ENCODE data around the gene C13orf42. TPM values are rescaled to one million over a fixed set of nuclear protein-coding genes. Genes with fewer than 3 reads are reported as not detected.

The C13orf42 gene
- not detected for polyA plus RNA-seq (2013, experiment 1 of 2)
- polyA plus RNA-seq (2013, experiment 2 of 2): not detected

DNA sequence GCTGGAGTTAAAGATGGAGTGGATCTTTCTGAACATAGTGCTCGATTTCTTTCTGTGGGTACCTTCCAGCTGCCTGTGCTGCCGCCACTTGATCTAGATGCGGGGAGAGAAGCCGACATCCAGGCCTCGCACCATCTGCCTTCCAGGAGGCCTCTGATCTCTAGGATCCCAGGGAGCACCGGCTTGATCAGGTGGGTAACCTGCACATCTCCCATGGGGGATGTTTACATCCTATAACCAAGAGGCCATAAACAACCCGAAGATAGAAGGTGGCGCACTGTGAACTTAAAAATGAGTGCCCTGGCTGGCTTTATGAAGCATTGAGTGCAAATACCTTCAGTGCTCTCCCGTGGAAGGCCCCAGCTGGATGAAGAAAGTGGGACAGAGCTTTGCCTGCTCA is at the start of gene C13orf42:
Gene C13orf42 (minus strand): TSS at position 101 of the 400 bp plus-strand sequence. CDS start 65 bp downstream, at position 36.
- Histone ChIP-seq H3K36me3 (ENCODE audit: control insufficient read depth, insufficient read depth, low read length) (no peaks in the 10 kb centered on the region), H3K4me1 (ENCODE audit: control insufficient read depth, insufficient read depth, low read length, poor library complexity, severe bottlenecking) (no peaks in the 10 kb centered on the region), H3K4me3 (ENCODE audit: extremely low read depth, insufficient read depth, low read length, poor library complexity, severe bottlenecking) (no peak within 1 kb of the TSS), H3K9me3 (ENCODE audit: control insufficient read depth, low read length) (no peaks in the 10 kb centered on the region), H3K27ac (ENCODE audit: low read depth, low read length, severe bottlenecking) (no peak within 1 kb of the TSS)
- 92 to 97% methylated on average over 8 to 9 of the region's 9 CpGs for WGBS, 2 experiments (ENCODE audit: insufficient coverage in 2 of 2)

DNA sequence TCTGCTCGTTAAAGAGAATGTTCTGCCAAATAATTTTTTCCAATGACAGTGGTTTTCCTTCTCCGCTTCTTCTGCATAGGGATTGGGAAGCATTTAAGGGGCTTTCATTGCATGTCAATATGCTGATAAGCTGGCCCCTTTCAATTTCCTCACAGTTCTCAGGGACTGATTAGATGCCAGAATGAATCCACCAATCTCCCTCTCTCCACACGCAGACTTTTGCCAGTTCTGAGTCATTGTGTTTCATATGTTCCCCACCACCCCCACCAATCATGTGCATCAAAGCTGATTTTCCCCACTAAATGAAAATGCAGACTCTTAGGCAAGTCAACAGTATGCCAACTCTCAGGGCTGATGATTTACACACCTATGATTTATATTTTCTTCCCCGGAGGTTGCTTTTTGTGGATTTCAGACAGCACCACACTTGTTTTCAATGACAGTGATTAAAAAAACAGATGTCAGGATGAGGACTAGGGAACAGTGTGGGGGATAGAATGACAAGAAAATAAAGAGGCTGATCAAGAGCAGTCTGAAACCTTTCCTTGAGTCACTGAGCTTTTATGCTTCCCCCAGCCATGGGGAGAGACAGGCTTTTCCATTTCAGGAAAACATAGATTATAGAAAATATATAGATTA is 47.9 kb upstream of the C13orf42 start:
- 55 to 63% methylated on average over 3 of the region's 4 CpGs for WGBS, 2 experiments (ENCODE audit: insufficient coverage in 2 of 2)
- H3K27ac ChIP-seq (ENCODE audit: low read depth, low read length, severe bottlenecking): no peak overlapping the region
- H3K36me3 ChIP-seq (ENCODE audit: control insufficient read depth, insufficient read depth, low read length): no peaks in the 10 kb centered on the region

DNA sequence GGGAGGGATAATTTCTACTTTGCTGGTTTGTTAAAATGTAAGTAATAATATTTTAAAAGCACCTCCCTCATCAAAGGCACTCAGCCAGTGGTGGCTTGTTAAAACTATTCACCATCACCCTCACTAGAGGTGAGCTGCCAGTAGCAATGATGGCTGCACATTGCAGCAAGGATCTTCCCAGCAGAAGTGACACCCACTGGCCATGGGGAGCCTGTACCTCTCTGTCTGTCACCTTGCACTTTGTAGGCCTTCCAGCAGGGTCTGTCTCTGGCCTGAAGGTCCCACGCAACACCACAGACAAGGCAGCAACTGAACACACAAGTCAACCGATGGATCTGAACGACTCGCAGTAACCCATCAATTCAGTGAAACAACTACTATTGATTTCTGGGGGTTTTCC is 47.3 kb upstream of the C13orf42 start:
- no peaks in the 10 kb centered on the region for H3K36me3 ChIP-seq (ENCODE audit: control insufficient read depth, insufficient read depth, low read length)
- H3K9me3 ChIP-seq (ENCODE audit: control insufficient read depth, low read length): no peaks in the 10 kb centered on the region
- H3K27ac ChIP-seq (ENCODE audit: low read depth, low read length, severe bottlenecking): no peak overlapping the region
- H3K4me3 ChIP-seq (ENCODE audit: extremely low read depth, insufficient read depth, low read length, poor library complexity, severe bottlenecking): no peak overlapping the region
- no CpG with 5 or more reads among the region's 4 CpGs for whole genome bisulfite sequencing, 2 experiments (ENCODE audit: insufficient coverage in 2 of 2)
- H3K4me1 ChIP-seq (ENCODE audit: control insufficient read depth, insufficient read depth, low read length, poor library complexity, severe bottlenecking): peaks cover 6% of the 10 kb centered on the region

More for the DNA sequence above, 47.9 kb upstream of the C13orf42 start:
- H3K4me3 ChIP-seq (ENCODE audit: extremely low read depth, insufficient read depth, low read length, poor library complexity, severe bottlenecking): no peak overlapping the region
- H3K9me3 ChIP-seq (ENCODE audit: control insufficient read depth, low read length): no peaks in the 10 kb centered on the region
- peaks cover 8% of the 10 kb centered on the region for H3K4me1 ChIP-seq (ENCODE audit: control insufficient read depth, insufficient read depth, low read length, poor library complexity, severe bottlenecking)

DNA sequence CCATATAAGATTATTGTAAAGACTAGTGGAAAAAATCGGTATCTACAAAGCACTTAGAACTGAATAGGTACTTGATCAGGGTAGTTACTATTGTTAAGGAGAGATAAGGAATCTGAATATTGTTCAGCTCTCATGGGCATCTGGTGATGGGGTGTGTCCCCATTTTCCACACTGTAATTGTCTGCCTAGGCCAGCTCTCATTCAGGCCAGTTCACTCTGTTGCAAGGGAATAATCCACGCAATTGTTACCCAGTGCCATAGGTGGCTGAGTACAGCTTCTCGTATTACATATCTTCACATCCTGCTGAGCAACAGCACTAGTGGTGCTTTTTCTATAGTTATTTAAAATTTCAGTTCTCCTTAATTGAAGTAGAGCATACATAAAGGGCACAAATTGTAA is 45.6 kb upstream of the C13orf42 start:
- H3K36me3 ChIP-seq (ENCODE audit: control insufficient read depth, insufficient read depth, low read length): no peaks in the 10 kb centered on the region
- no peaks in the 10 kb centered on the region for H3K9me3 ChIP-seq (ENCODE audit: control insufficient read depth, low read length)
- WGBS, 2 experiments (ENCODE audit: insufficient coverage in 2 of 2): 72 to 100% methylated on average over 1 to 2 of the region's 3 CpGs
- H3K27ac ChIP-seq (ENCODE audit: low read depth, low read length, severe bottlenecking): no peak overlapping the region
- H3K4me3 ChIP-seq (ENCODE audit: extremely low read depth, insufficient read depth, low read length, poor library complexity, severe bottlenecking): no peak overlapping the region
- peaks cover 2% of the 10 kb centered on the region for H3K4me1 ChIP-seq (ENCODE audit: control insufficient read depth, insufficient read depth, low read length, poor library complexity, severe bottlenecking)

DNA sequence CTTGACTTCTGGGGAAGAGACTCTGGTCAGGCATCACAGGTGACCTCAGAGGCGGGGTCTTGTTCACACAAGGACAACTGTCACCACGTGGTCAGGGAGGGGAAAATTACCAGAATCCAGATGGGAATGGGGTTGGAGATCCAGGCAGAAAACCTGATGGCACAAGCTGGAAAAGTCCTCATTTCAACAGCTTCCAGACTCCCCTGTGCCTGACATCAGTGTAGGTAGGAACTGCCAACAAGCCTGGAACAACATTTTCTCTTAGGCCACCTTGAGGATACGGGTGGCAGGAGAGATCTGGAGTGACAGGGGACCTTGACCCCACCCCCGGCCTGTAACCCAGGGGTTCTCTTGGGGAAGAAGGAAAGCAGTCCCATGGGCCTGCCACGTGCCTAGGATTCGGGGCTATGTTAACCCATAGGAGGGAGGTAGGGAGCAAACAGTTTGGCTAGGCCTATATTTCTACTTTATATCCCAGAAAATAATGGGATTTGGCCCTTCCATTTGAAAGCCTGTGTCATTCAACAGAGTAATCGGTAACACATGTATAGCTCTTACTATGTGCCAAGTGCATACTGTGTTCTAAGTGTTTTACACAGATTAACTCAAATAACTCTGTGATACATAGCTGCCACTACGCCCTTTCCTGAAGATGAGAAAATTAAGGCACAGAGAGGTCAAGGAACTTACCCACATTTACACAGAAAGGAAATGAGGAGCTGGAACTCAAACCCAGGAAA is 44.9 kb upstream of the C13orf42 start:
- peaks cover 2% of the 10 kb centered on the region for H3K4me1 ChIP-seq (ENCODE audit: control insufficient read depth, insufficient read depth, low read length, poor library complexity, severe bottlenecking)
- no peaks in the 10 kb centered on the region for H3K9me3 ChIP-seq (ENCODE audit: control insufficient read depth, low read length)
- no peaks in the 10 kb centered on the region for H3K36me3 ChIP-seq (ENCODE audit: control insufficient read depth, insufficient read depth, low read length)
- 80 to 96% methylated on average over 2 to 3 of the region's 8 CpGs for WGBS, 2 experiments (ENCODE audit: insufficient coverage in 2 of 2)
- H3K27ac ChIP-seq (ENCODE audit: low read depth, low read length, severe bottlenecking): no peak overlapping the region
- H3K4me3 ChIP-seq (ENCODE audit: extremely low read depth, insufficient read depth, low read length, poor library complexity, severe bottlenecking): no peak overlapping the region

DNA sequence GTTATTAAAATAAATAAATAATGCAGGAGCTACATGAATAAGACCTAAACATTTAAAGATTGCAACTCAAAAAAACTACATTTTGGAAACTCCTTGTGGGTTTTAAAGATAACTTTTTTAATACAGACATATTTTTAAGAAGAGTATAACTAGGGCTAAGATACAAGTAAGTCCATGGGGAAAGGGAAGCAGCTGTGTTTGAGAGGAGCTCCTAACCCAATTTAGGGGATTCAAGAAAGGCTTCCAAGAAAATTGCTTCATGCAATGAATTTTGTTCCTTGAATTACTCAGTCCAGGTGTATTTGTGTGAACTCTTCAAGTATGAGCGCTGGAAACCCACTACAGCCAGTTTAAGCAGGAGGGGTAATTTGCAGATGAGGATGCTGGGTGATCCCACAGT is 44.1 kb upstream of the C13orf42 start:
- H3K4me3 ChIP-seq (ENCODE audit: extremely low read depth, insufficient read depth, low read length, poor library complexity, severe bottlenecking): no peak overlapping the region
- no peaks in the 10 kb centered on the region for H3K36me3 ChIP-seq (ENCODE audit: control insufficient read depth, insufficient read depth, low read length)
- no peaks in the 10 kb centered on the region for H3K9me3 ChIP-seq (ENCODE audit: control insufficient read depth, low read length)
- WGBS, 2 experiments (ENCODE audit: insufficient coverage in 2 of 2): 100% methylated on average over 1 of the region's 1 CpG
- H3K27ac ChIP-seq (ENCODE audit: low read depth, low read length, severe bottlenecking): no peak overlapping the region
- peaks cover 2% of the 10 kb centered on the region for H3K4me1 ChIP-seq (ENCODE audit: control insufficient read depth, insufficient read depth, low read length, poor library complexity, severe bottlenecking)

DNA sequence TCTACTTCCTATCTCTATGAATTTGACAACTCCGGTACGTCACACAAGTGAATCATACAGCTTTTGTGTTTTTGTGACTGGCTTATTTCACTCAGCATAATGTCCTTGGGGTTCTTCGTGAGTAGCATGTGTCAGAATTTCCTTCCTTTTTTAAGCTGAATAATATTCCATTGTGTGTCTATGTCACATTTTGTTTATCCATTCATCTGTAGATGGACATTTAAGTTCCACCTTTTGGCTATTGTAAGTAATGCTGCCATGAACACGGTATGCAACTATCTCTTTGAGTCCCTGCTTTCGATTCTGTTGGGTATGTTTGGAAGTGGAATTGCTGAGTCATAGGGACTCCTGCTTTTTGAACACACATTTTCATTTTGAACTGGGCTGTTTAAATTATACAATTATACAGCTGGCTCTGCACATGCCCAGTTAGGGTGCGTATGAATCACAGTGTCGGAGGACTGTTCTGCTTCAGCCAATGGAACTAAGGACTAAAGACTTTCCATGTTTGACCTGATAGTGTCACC is 43.0 kb upstream of the C13orf42 start:
- 88 to 91% methylated on average over 4 of the region's 7 CpGs for WGBS, 2 experiments (ENCODE audit: insufficient coverage in 2 of 2)
- Histone ChIP-seq H3K27ac (ENCODE audit: low read depth, low read length, severe bottlenecking) (no peak overlapping the region), H3K36me3 (ENCODE audit: control insufficient read depth, insufficient read depth, low read length) (no peaks in the 10 kb centered on the region), H3K9me3 (ENCODE audit: control insufficient read depth, low read length) (no peaks in the 10 kb centered on the region), H3K4me3 (ENCODE audit: extremely low read depth, insufficient read depth, low read length, poor library complexity, severe bottlenecking) (no peak overlapping the region), H3K4me1 (ENCODE audit: control insufficient read depth, insufficient read depth, low read length, poor library complexity, severe bottlenecking) (peaks cover 2% of the 10 kb centered on the region)

DNA sequence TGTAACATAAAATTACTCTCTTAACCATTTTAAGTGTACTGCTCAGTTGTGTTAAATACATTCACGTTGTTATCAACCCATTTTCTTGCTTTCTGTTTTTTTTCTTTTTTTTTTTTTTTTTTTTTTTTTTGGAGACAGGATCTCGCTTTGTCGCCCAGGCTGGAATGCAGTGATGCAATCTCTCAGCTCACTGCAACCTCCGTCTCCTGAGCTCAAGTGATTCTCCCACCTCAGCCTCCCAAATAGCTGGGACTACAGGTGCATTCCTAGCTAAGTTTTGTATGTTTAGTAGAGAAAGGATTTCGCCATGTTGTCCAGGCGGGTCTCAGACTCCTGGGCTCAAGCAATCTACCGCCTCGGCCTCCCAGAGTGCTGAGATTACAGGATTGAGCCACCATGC is 42.5 kb upstream of the C13orf42 start:
- no peaks in the 10 kb centered on the region for H3K36me3 ChIP-seq (ENCODE audit: control insufficient read depth, insufficient read depth, low read length)
- H3K4me1 ChIP-seq (ENCODE audit: control insufficient read depth, insufficient read depth, low read length, poor library complexity, severe bottlenecking): peaks cover 5% of the 10 kb centered on the region
- no peak overlapping the region for H3K4me3 ChIP-seq (ENCODE audit: extremely low read depth, insufficient read depth, low read length, poor library complexity, severe bottlenecking)
- no peaks in the 10 kb centered on the region for H3K9me3 ChIP-seq (ENCODE audit: control insufficient read depth, low read length)
- no peak overlapping the region for H3K27ac ChIP-seq (ENCODE audit: low read depth, low read length, severe bottlenecking)
- WGBS, 2 experiments (ENCODE audit: insufficient coverage in 2 of 2): 95% methylated on average over 4 of the region's 8 CpGs

DNA sequence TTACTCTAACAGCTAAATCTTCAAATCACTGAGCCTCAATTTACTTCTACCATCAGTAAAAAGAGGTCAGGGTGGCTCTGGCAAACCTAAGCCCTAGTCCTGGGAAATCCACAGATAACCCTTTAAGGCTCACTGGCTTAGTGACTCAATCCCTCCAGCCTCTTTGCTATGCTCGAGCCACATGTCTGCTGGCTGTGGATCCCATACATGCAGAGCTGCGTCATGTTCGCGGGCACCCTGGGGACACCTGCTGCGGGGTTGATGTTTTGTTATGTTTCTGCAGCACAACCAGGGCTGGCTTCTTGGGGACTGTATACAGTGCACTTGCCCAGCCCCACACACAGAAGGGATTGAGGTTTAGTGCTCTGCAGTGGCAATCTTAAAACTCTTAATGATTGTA is 41.6 kb upstream of the C13orf42 start:
- H3K36me3 ChIP-seq (ENCODE audit: control insufficient read depth, insufficient read depth, low read length): no peaks in the 10 kb centered on the region
- peaks cover 11% of the 10 kb centered on the region for H3K4me1 ChIP-seq (ENCODE audit: control insufficient read depth, insufficient read depth, low read length, poor library complexity, severe bottlenecking)
- no peak overlapping the region for H3K27ac ChIP-seq (ENCODE audit: low read depth, low read length, severe bottlenecking)
- 87 to 92% methylated on average over 4 to 5 of the region's 5 CpGs for WGBS, 2 experiments (ENCODE audit: insufficient coverage in 2 of 2)
- H3K4me3 ChIP-seq (ENCODE audit: extremely low read depth, insufficient read depth, low read length, poor library complexity, severe bottlenecking): no peak overlapping the region
- no peaks in the 10 kb centered on the region for H3K9me3 ChIP-seq (ENCODE audit: control insufficient read depth, low read length)

DNA sequence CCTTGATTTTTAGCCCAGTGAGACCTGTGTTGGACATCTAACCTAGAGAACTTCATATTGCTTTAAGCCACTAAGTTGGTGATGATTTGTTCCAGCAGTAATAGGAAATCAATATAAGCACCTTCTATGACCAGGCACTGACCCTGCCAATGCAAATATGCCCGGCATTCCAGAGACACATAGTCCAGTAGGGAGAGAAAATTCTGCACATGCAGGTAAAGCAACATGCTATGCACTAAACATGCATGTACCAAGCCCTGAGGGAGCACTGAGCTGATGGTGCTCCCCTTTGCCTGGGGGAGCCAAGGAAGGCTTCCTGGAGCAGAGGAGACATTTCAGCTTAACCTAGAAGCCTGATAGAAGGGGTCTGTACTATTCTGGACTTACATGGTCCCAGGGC is 40.4 kb upstream of the C13orf42 start:
- WGBS, 2 experiments (ENCODE audit: insufficient coverage in 2 of 2): 80 to 83% methylated on average over 1 of the region's 1 CpG
- Histone ChIP-seq H3K9me3 (ENCODE audit: control insufficient read depth, low read length) (no peaks in the 10 kb centered on the region), H3K36me3 (ENCODE audit: control insufficient read depth, insufficient read depth, low read length) (no peaks in the 10 kb centered on the region), H3K27ac (ENCODE audit: low read depth, low read length, severe bottlenecking) (no peak overlapping the region), H3K4me1 (ENCODE audit: control insufficient read depth, insufficient read depth, low read length, poor library complexity, severe bottlenecking) (peaks cover 11% of the 10 kb centered on the region), H3K4me3 (ENCODE audit: extremely low read depth, insufficient read depth, low read length, poor library complexity, severe bottlenecking) (no peak overlapping the region)
